PC-9 (cell line): Measurements from ENCODE around the gene MCM3. TPM values are rescaled to one million over a fixed set of nuclear protein-coding genes. Genes with fewer than 3 reads are reported as not detected.

ENCODE experiments used
- BruUV-seq: library from RNA; stranded (reverse); fragments of 400-500 nt; replicated peaks from 2 replicates; lab custom pipeline; 2021; lab: Mats Ljungman, UMichigan
- CTCF ChIA-PET: fragments of 300-600 bp; sonication (Branson Sonifier 250); formaldehyde crosslinking; loops from one replicate; lab custom pipeline; 2022; ENCODE audit warnings: antibody characterized with exemption; lab: Charles Lee
- POLR2A ChIA-PET: fragments of 300-600 bp; sonication (Branson Sonifier 250); formaldehyde crosslinking; loops from one replicate; lab custom pipeline; 2022; ENCODE audit warnings: antibody characterized with exemption; ENCODE audit not compliant: unreplicated experiment; lab: Charles Lee
- DNase-seq, 2 experiments: peaks; one replicate each; pipeline versions ENCODE4 v3.0.0 to v3.0.0-alpha.2; 2015 to 2022; ENCODE audit warnings: mixed read lengths in 1 of 2
- H2AFZ ChIP-seq: fragments of 200-600 bp; sonication (generic); 2 replicates; pipeline ENCODE4 v1.8.1; 2017; ENCODE audit warnings: antibody characterized with exemption
- H3F3A ChIP-seq: fragments of 200-600 bp; sonication (generic); 2 replicates; pipeline ENCODE4 v1.8.1; 2017; ENCODE audit warnings: antibody characterized with exemption, mild to moderate bottlenecking, low read depth; ENCODE audit not compliant: insufficient read depth
- H3K27ac ChIP-seq: fragments of 200-600 bp; sonication (generic); 2 replicates; pipeline ENCODE4 v1.6.1; 2016; ENCODE audit warnings: mixed run types
- H3K27me3 ChIP-seq: fragments of 200-600 bp; sonication (generic); 2 replicates; pipeline ENCODE4 v1.6.1; 2016; ENCODE audit warnings: low read depth, mixed run types; ENCODE audit not compliant: insufficient read depth
- H3K36me3 ChIP-seq: fragments of 200-600 bp; sonication (generic); 2 replicates; pipeline ENCODE4 v1.6.1; 2016; ENCODE audit warnings: low read depth, mixed run types
- H3K4me1 ChIP-seq: fragments of 200-600 bp; sonication (generic); replicated peaks from 2 replicates; pipeline ENCODE4 v1.6.1; 2016; ENCODE audit warnings: mixed run types; ENCODE audit not compliant: insufficient read depth
- H3K4me2 ChIP-seq: fragments of 200-600 bp; sonication (generic); 2 replicates; pipeline ENCODE4 v1.6.1; 2017; ENCODE audit warnings: mixed run types
- H3K4me3 ChIP-seq: fragments of 200-600 bp; sonication (generic); 2 replicates; pipeline ENCODE4 v1.6.1; 2016; ENCODE audit warnings: mixed run types
- H3K79me2 ChIP-seq: fragments of 200-600 bp; sonication (generic); 2 replicates; pipeline ENCODE4 v1.6.1; 2017; ENCODE audit warnings: low read depth, mixed run types
- H3K9me2 ChIP-seq: fragments of 200-600 bp; sonication (generic); 2 replicates; pipeline ENCODE4 v1.8.1; 2017; ENCODE audit warnings: mild to moderate bottlenecking; ENCODE audit not compliant: insufficient read depth
- H3K9me3 ChIP-seq: fragments of 200-600 bp; sonication (generic); 2 replicates; pipeline ENCODE4 v1.8.1; 2016; ENCODE audit warnings: low read depth; ENCODE audit not compliant: insufficient read depth
- H4K20me1 ChIP-seq: fragments of 200-600 bp; sonication (generic); 2 replicates; pipeline ENCODE4 v1.8.1; 2017; ENCODE audit not compliant: insufficient read depth
- EZH2 ChIP-seq: fragments of 200-600 bp; sonication (generic); IDR thresholded peaks from 2 replicates; pipeline ENCODE4 v1.8.0; 2017; ENCODE audit warnings: antibody characterized with exemption, low read depth
- intact Hi-C: fragments of 100-400 bp; cut with micrococcal nuclease; formaldehyde crosslinking; loops from one replicate; pipeline ENCODE4 v1.10.0; 2022; ENCODE audit not compliant: unreplicated experiment
- total RNA-seq: library from RNA; stranded (reverse); gene quantifications from 2 replicates; pipeline ENCODE4 v1.2.3, GENCODE V29; 2021
- TF ChIP-seq, protein P1 (sequence below): fragments of 200-600 bp; sonication (generic); conservative IDR thresholded peaks from 2 replicates; pipeline ENCODE4 v1.6.1; 2017; ENCODE audit warnings: mixed run types, antibody characterized with exemption, mild to moderate bottlenecking, moderate library complexity

The MCM3 gene
- total RNA-seq, 1 experiment from 2014 or later = 111 TPM

DNA sequence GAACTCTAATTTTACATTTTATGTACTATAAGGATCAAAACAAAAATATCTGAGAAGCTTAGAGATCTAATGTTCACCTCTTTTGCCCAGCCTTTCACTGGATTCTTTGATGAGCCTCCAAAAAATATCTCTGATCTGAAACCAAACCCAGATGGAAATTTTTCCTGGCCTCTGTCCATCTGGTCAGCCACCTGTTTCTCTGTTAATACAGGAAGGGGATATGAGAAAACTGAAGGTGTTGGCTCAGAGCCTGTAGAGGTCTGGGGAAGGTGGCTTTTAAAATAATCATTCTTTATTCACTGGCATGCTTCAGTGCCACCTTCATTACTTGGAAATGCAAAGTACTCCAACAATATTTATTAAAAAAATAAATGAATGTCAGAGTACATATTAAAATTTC, 8.5 kb upstream of the MCM3 start:
- H3K9me3 ChIP-seq = no peaks in the 10 kb centered on the region
- TF ChIP-seq, protein P1, sequence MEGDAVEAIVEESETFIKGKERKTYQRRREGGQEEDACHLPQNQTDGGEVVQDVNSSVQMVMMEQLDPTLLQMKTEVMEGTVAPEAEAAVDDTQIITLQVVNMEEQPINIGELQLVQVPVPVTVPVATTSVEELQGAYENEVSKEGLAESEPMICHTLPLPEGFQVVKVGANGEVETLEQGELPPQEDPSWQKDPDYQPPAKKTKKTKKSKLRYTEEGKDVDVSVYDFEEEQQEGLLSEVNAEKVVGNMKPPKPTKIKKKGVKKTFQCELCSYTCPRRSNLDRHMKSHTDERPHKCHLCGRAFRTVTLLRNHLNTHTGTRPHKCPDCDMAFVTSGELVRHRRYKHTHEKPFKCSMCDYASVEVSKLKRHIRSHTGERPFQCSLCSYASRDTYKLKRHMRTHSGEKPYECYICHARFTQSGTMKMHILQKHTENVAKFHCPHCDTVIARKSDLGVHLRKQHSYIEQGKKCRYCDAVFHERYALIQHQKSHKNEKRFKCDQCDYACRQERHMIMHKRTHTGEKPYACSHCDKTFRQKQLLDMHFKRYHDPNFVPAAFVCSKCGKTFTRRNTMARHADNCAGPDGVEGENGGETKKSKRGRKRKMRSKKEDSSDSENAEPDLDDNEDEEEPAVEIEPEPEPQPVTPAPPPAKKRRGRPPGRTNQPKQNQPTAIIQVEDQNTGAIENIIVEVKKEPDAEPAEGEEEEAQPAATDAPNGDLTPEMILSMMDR = no peak
- TF ChIP-seq EZH2 = no peak
- ChIA-PET CTCF (no interaction called here), POLR2A (no interaction called here)
- no peak overlapping the region for H3K27ac ChIP-seq
- intact Hi-C loops = no loop called here
- DNase-seq = no peak
- H3K4me2 ChIP-seq = no peak overlapping the region
- no TSS peak for BruUV-seq
- H4K20me1 ChIP-seq = no peaks in the 10 kb centered on the region
- H3K4me1 ChIP-seq = no peaks in the 10 kb centered on the region
- H3F3A ChIP-seq = no peaks in the 10 kb centered on the region
- no peaks in the 10 kb centered on the region for H3K9me2 ChIP-seq
- no peak overlapping the region for H2AFZ ChIP-seq
- no peaks in the 10 kb centered on the region for H3K27me3 ChIP-seq
- no peaks in the 10 kb centered on the region for H3K36me3 ChIP-seq
- no peaks in the 10 kb centered on the region for H3K79me2 ChIP-seq
- H3K4me3 ChIP-seq = no peak overlapping the region

DNA sequence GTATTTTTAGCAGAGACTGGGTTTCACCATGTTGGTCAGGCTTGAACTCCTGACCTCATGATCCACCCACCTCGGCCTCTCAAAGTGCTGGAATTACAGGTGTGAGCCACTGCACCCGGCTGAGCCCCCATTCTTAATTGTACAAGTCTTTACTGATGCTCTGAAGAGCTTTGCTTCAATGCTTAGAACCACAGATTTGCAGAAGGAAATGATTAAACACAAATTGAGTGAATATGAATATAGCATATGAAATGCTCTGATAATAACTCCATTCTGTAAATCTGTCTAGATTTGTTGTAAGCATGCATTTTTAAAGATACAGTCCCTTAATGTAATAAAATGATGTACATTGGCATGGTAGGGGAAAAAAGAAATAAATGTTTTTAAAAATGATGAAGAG, 4.3 kb upstream of the MCM3 start:
- no peak for DNase-seq
- no peak overlapping the region for H2AFZ ChIP-seq
- BruUV-seq = no TSS peak
- no peak for TF ChIP-seq EZH2
- TF ChIP-seq, protein P1 = no peak
- no peaks in the 10 kb centered on the region for H4K20me1 ChIP-seq
- H3K27ac ChIP-seq = no peak overlapping the region
- ChIA-PET CTCF (interaction anchor here (0.6 kb wide), 1 partner anchor 77 kb away, joined by 3 read pairs; no protein-coding TSS in a partner anchor), POLR2A (no interaction called here)
- H3K27me3 ChIP-seq = no peaks in the 10 kb centered on the region
- no peaks in the 10 kb centered on the region for H3K9me2 ChIP-seq
- H3K79me2 ChIP-seq = peaks cover 5% of the 10 kb centered on the region
- H3K36me3 ChIP-seq = no peaks in the 10 kb centered on the region
- H3K4me1 ChIP-seq = peaks cover 10% of the 10 kb centered on the region; the same call in 1 of the 2 replicates
- no peaks in the 10 kb centered on the region; the same call in none of the 2 replicates for H3F3A ChIP-seq
- H3K9me3 ChIP-seq = no peaks in the 10 kb centered on the region
- intact Hi-C loops = no loop called here
- H3K4me3 ChIP-seq = no peak overlapping the region
- H3K4me2 ChIP-seq = no peak overlapping the region

DNA sequence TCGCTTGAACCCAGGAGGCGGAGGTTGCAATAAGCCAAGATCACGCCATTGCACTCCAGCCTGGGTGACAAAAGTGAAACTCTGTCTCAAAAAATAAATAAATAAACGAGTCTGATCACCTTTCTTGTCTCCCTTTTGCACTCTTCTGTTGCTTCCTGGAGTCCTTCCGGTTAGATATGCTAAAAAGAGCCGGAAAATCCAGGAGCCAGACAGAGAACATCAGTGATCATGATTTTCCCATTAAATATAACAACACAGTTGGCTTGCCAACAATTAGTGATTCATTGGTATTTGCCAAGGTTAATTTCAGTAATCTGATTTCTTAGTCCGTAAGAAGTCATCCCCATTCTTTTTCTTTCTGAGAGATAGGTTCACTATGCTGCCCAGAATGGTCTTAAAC, 3.7 kb upstream of the MCM3 start:
- no peaks in the 10 kb centered on the region for H3K36me3 ChIP-seq
- no peaks in the 10 kb centered on the region for H3K27me3 ChIP-seq
- intact Hi-C loops = no loop called here
- no TSS peak for BruUV-seq
- H3K4me3 ChIP-seq = no peak overlapping the region
- ChIA-PET POLR2A (no interaction called here), CTCF (interaction anchor here (0.9 kb wide), 1 partner anchor 119 kb away, joined by 3 read pairs; no protein-coding TSS in a partner anchor)
- no peaks in the 10 kb centered on the region for H3K9me3 ChIP-seq
- H2AFZ ChIP-seq = no peak overlapping the region
- no peak overlapping the region for H3K4me2 ChIP-seq
- H3K9me2 ChIP-seq = no peaks in the 10 kb centered on the region
- no peaks in the 10 kb centered on the region; the same call in none of the 2 replicates for H3F3A ChIP-seq
- H3K4me1 ChIP-seq = peaks cover 14% of the 10 kb centered on the region
- TF ChIP-seq, protein P1 = no peak
- TF ChIP-seq EZH2 = no peak
- no peak for DNase-seq
- H3K79me2 ChIP-seq = peaks cover 12% of the 10 kb centered on the region
- H4K20me1 ChIP-seq = peaks cover 4% of the 10 kb centered on the region; the same call in 1 of the 2 replicates
- no peak overlapping the region for H3K27ac ChIP-seq
